Measurements from ENCODE around the gene GFOD1. TPM values are rescaled to one million over a fixed set of nuclear protein-coding genes. Genes with fewer than 3 reads are reported as not detected.
A peak's percentile ranks its signal among the peaks of the same experiment; 100 is the strongest.
"Not testable (repeated sequence)": the region's sequence is repeated elsewhere in the genome, so short reads cannot be mapped to it uniquely, and the experiment has no call there.

GFOD1 gene
- polyA plus RNA-seq, 10 donors: 2.1 to 7.5 (median 3.5) TPM

GRCh38 chr6:13513626-13514502 lies 26.5 kb upstream of the GFOD1 start:
- no peak for DNase-seq

GRCh38 chr6:13512900-13513299 lies 25.5 kb upstream of the GFOD1 start:
- DNase-seq: no peak

- peak in 1 of 3 donors; percentile 49 for DNase-seq
Measured at GRCh38 chr6:13511913-13512717, 24.7 kb upstream of the GFOD1 start.

- not testable (repeated sequence) for DNase-seq
Measured at GRCh38 chr6:13511141-13511571, 23.8 kb upstream of the GFOD1 start.

- not testable (repeated sequence) for DNase-seq
Measured at GRCh38 chr6:13510433-13510832, 23.0 kb upstream of the GFOD1 start.

GRCh38 chr6:13508711-13509705 lies 21.6 kb upstream of the GFOD1 start:
- DNase-seq: peak; percentile 72 to 93 (median 86)

GRCh38 chr6:13507306-13507860 lies 20.0 kb upstream of the GFOD1 start:
- DNase-seq: no peak

- DNase-seq: no peak
Measured at GRCh38 chr6:13505345-13505734, 17.9 kb upstream of the GFOD1 start.

GRCh38 chr6:13504611-13505344 lies 17.4 kb upstream of the GFOD1 start:
- no peak for DNase-seq

- DNase-seq: no peak
Measured at GRCh38 chr6:13500915-13501314, 13.5 kb upstream of the GFOD1 start.

GRCh38 chr6:13500264-13500663 lies 12.9 kb upstream of the GFOD1 start:
- no peak for DNase-seq

- DNase-seq: no peak
Measured at GRCh38 chr6:13496513-13497190, 9.3 kb upstream of the GFOD1 start.

GRCh38 chr6:13495818-13496217 lies 8.4 kb upstream of the GFOD1 start:
- DNase-seq: no peak

GRCh38 chr6:13495112-13495776 lies 7.8 kb upstream of the GFOD1 start:
- no peak for DNase-seq

- DNase-seq: no peak
Measured at GRCh38 chr6:13494137-13494536, 6.7 kb upstream of the GFOD1 start.

- no peak for DNase-seq
Measured at GRCh38 chr6:13493147-13493546, 5.7 kb upstream of the GFOD1 start.

- DNase-seq: no peak
Measured at GRCh38 chr6:13492357-13492756, 5.0 kb upstream of the GFOD1 start.

GRCh38 chr6:13491538-13491937 lies 4.1 kb upstream of the GFOD1 start:
- DNase-seq: no peak

GRCh38 chr6:13490402-13490801 lies 3.0 kb upstream of the GFOD1 start:
- DNase-seq: no peak
